Measurements from ENCODE around the gene SLC4A5.

SLC4A5 gene

DNA sequence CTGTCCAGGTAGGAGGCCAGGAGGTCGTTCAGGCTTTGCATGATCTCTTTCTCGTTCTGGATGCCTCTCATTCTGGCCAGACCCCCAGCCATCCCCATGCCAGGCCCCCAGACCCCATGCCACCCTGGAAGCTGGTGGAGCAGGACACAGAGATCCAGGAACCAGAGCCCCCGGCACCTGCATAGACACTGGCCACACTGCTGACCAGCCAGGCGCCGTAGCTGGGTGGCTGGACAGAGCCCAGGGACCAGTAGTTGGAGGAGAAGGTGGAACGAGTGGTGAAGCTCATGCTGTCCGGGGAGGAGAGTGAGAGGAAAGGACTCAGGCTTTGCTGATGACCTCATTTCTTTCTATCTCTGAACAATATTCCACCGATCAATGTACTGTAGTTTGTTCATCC is 35.5 kb downstream of the SLC4A5 start:
- DNase-seq: no peak

DNA sequence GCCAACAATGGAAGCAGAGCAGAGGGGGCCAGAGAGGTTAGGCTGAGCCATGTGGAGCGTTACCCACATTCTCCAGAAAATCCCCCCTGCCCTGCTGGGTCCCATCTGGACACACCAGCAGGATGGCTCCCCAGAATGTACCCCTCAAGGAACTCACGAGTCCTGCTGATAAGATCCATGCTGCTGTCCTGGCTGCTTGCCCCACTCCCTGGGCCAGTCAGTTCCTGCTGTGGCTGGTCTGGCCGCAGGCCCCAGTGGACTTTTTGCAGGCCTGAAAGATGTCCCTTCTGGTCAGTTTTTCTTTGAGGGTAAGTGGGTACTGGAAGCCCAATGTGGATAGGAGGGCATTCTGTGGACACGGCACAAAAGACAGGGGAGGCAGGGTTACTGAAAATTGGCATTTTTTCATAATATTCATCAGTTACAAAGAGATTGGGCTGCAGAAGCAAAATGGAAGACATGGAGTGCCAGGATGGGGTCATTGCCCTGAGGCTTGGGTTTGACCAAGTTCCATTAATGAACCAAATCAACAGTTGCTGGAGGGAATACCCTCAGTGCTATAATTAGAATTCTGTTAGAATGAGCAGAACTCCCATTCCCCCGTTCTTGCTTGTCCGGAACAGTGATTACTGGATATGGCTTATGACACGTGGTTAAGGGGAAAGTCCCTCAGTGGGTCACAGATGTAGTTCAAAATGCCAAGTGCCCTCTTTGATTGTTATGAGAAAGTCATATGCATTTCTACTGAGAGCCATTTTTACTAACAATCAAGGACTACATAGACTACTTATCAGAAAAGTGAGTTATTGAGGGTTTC is 38.7 kb downstream of the SLC4A5 start:
- no peak for DNase-seq

DNA sequence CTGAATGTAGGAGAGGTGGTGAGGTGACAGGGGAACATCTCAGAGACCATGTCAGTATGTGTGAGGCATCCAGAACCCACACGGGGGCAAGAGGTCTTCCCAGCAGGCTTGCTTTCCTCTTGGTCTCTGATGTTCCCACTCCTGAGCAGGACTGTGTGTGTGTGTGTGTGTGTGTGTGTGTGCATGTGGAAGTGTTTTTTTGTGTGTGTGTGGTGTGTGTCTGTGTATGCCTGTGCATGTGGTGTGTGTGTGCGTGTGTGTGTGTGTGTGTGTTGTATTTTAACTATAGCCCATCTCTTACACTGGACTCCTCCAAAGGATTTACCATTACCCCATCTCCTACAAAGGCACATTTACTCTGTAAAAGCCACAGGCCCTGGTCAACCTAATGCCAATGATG is 40.4 kb downstream of the SLC4A5 start:
- no peak for DNase-seq

DNA sequence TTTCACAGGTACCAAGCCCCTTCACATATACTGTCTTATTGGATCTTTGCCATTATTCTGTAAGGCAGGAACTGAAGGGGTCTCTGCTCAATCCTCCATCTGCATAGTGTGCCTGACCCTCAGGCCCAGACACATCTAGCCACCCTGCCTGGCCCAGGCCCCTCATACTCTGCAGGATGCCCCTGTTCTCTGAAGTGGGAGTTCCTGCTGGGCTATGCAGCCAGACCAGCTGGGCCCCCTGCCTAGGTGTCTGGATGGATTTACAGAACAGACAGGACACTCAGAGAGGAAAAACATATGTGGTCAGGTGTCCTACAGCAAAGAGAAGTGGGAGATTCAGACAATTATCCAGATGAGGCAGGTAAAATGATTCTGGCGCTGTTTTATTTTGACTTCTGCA is 42.0 kb downstream of the SLC4A5 start:
- no peak for DNase-seq

DNA sequence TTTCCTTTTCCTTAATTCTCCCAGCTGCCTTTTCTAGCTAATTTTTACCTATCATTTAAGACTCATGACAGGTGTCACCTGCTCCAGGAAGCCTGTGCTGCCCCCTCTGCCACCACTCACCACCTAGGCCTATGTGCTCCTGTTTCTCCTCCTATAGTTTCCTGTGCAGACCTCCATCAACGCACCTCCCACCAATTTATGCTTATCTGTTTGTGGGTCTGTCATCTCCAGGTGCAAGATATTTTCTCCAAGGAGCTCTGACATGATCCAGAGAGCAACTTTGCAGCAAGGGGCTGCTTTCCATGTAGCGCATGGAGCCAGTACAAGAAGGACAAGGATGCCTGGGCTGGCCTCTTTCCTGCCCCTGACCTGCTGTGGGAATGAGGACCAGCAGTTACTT is 42.7 kb downstream of the SLC4A5 start:
- no peak for DNase-seq

DNA sequence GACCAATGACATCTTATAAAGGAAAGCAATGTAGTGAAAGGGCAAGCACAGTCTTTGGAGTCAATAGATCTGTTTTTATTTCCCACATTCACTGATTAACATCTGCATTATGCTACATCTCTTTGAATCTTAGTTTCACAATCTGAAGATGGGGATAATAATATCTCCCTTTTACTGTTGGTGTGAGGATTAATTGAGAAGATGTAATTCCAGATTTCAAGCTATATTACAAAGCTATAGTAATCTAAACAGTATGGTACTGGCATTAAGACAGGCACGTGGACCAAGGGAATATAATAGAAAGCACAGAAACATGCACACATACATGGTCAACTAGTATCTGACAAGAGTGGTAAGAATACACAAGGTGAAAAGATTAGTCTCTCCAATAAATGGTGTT is 45.3 kb downstream of the SLC4A5 start:
- no peak for DNase-seq

DNA sequence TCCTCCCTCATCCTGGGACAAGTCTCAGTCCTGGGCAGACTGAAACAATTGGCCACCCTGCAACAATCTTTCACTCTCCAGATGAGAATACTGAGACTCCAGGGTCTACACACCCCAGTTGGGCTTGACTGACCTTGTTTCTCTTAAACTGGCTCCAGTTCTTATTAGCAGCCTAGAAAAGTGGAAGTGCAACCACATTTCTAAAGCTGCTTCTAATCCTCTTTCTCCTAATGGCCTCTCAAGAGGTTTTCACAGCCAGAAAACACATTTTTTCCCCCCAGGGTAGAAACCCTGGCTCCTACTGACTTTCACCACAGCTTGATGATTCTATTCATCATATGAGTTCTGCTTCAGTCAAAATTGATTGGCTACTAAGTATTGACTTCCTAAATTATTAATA is 45.8 kb downstream of the SLC4A5 start:
- no peak for DNase-seq

DNA sequence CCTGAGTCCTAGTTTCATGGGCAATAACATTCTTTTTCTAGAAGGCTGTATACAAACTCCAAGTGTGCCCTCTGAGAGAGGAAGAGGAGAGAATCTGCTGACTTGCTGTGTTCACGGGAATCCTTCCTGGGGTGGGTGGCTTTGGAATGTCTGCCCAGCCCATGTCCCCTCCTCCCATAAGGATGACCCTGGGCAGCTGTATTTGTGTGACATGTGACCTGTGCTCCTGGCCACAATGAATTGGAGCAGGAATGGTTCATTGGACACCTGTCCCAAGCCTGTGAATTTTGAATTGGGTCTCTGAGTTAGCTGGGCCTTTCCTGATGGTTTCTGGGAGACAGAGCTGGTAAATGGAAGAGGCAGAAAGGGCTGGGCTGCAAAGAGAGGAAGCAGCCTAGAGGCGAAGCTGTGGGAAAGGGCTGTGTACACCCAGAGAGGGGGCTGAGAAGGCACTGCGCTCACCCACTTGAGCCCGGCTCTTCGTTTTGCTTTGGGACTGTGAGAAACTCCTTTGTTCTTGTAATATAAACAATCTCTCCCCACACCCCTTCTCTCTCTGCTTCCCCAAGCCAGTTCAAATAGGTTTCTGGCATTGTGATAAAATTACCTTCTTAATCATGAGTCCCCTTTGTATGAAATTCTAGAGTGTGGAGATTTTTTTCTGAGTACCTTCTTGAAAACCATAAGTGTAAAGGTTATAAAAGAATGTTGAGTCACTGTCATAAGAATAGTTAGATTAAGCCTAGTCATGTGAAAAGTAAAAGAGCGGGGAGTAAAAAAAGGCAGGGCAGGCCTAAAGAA is 49.8 kb downstream of the SLC4A5 start:
- no peak for DNase-seq

DNA sequence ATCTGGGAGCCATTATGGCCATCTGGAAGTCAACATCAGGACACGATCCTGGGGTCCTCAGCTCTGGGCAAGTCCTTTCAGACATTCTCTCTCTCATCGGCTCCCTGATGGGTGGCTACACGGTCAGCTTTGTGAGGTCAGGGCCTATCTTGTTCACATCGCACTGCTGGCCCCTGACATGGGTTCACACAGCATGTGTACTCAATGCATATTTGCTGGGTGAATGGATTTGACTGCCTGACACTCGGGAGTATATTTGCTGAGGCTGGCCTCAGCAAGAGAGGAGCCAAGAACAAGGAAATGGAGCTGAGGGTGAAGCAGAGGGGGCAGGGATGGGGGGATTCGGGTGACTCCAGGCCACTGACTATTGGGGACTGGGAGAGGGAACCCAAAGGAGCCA is 50.5 kb downstream of the SLC4A5 start:
- no peak for DNase-seq

DNA sequence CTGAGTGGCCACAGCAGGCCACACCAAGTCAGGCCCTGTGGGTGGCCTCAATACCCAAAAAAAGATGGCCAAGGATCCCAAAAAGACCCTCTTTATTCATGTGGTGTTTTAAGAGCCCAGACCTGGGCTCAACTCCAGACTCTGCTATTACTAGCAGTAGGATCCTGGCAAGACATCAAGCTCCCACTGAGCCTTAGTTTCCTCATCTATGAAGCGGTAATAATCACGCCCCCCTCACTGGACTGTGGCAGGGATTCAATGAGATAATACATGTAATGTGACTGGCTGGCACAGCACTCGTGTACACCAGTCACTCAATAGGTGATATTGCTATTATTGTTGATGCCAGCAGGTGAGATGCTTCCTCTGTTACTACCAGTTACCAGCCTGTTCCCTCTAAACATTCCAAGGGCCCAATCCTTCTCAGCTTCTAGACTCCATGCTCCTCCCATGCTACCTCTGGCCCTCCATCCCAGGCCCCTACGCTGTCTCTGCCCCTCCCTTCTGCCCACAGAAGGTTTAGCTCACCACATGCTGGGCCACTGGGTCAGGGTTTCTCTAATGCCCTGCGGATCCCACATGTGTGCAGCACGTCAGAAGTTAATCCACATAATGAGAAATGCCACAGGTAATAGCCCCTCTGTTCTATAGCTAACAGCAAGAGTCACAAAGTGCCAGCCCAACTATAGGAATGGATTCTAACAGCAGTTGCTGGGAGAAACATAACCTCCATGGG is 51.2 kb downstream of the SLC4A5 start:
- no peak for DNase-seq

DNA sequence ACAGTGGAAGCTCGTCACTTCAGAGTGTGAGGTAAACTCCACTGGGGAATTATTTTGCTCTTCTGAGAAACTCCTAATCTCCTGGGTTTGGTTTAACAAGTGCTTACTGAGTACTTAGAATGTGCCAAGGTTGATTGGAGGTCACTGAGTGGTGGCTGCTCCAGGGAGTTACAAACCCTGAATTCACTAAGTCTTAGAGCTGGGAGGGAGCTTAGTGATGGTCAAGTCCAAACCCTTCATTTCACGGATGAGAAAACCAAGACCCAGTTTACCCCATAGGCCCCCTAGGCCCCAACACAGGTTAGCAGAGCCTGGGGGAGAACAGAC is 52.0 kb downstream of the SLC4A5 start:
- no peak for DNase-seq

DNA sequence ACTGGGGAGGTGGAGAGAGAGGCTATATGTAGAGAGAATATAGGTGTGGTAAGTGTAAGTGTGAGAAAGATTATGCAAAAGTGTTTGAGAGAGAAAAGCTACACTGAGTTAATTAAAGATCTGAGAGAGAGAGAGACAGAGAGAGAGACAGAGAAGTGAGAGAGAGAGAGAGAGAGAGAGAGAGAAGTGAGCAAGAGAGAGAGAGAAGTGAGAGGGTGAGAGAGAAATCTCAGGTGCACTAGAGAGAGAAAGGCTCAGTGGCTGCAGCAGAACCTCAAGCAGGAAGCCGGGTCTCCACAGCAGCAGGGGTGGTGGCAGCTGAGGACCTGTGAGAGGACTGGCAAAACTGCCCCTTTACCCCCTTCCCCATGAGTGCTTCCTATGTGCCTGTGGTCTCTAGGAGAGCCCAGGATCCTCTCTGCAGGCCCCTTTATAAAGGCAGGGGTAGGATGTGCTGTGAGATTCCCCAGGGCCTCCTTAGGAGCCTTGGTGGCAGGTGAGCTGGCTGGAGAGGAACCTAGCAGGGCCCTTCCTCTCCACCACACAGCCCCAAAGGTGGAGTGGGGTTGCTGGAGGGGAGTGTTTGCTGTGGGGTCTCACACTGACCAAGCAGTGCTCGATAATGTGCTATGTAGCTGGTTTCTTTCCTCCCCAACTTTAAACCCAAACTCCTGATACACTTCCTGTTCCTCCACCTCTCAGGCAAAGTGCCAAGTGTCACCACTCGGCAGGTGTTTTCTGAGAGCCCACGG is 52.6 kb downstream of the SLC4A5 start:
- peak; percentile 68 for DNase-seq

DNA sequence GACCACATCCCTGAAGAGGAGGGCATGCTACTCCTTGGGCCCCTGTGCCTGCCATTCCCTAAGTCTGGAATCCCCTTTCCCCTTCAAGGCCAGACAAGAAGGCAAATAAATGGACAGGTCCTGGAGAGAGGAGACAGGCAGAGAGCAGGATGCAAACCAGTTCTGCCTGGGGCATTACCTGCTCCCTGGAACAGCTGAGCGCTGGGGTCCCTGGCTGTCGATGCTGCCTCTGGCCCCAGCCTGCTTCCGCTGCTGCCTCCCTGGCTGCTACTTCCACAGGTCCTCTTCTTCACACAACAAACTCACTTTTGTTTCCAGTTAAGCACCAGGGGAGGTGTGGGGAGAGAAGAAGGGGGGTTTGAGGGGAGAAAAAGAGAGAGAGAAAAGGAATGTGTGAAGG is 53.1 kb downstream of the SLC4A5 start:
- DNase-seq: no peak

DNA sequence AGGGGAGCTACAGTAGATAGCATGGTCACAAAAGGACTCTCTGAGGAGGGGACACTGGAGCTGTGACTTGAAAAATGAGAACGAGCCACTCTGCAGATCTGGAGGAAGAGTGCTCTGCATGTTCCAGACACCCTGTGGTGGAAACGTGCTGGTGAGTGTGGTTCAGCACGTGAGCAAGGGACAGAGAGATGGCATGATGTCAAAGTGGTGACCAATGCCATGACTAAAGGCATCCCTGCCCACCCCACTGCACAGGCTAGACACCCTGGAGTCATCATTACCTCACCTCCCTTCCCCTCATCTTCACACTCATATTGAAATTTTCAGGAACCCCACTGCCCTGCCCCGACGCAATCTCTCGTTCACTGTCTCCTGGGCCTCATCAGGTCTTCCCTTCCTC is 56.5 kb downstream of the SLC4A5 start:
- DNase-seq: no peak

DNA sequence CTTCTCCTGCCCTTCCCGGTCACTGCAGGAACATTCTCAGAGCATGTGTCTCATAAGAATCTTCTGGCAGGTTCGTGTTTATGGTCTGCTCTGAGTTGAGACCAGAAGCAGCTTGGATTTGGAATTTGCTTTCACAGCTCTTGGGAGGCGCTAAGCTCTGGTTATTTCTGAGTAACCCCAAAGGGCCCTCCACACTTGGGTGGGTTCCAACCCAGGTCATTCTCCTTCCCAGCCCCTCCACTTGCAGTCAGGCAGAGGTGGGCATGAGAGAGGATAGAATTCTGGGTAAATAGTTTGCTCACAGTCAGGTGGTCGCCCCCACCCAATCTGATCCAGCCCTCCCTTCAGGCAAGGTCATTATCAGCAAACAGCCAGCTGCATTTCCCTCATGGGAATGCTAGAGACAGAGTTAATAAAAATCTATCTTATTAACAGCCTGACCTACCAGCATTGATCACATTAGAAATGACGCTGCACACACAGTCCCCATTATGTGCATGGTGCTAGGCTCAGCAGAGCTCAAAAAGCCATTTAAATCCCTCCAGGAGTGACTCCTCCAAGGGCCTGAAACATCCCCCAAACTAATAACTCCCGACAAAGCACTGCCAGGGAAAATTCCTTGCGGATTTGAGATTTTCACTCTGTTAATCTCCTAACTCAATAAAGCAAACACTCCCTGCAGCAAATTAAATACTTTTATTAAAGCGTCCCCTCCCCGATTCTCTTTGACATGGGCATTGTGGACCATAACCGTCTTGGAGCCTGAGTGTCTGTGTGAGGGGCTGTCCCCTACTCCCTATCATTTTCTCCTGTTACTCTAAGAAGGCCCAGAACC is 61.9 kb downstream of the SLC4A5 start:
- DNase-seq: no peak

DNA sequence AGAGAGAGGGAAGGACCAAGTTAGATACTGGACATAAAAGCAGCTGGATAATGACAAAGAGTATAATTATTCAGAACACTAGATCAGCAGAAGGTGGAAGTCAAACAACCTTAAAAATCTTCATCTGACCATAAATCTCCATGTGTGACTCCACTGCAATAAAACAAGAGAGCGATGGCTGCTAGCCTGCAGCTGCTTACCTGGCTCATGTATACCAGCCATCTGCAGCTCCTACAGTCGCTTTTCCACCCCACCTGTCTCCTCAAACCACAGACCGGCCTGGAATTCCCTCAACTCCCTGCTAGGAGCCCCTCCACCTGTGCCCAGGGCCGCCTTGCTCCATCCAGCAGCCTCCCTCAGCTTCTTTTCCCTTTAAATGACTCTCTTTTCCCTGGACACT is 64.5 kb downstream of the SLC4A5 start:
- DNase-seq: no peak

DNA sequence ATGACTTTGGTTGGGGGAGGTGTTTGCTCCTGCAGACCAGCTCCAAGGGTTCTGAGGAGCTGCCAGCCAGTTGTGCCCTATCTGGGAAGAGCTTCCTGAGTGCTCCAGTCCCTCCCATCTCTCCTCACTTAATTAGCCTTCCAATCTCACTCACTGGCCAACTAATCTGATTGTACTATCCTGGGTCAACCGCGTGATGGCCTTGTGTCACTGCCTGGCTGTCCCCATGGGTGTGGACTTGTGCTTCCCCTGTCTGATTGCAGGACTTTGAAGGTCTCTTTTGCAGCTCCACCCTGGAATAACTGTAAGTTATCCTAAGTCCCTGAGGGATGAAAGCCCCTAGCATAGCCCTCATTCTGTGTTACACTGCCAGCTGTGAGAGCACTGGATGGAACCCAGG is 65.0 kb downstream of the SLC4A5 start:
- no peak for DNase-seq

DNA sequence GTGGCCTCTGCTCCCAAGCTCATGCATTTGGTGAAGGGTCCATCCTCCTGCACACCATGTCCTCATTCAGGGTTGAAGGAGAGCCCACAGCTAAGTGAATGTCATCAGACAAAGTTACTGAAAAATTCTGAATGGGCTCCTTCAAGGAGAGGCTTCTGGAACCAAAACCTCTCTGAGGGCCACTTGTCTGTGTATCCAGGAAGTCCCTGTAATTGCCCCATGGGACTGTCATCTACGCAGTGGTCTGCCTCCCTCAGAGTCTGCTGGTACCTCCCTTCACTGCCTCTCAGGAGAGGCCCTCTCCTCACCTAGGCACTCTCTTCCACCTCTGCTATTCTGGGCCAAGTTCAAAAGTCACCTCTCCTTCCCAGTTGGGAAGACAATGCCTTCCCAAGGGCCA is 68.0 kb downstream of the SLC4A5 start:
- DNase-seq: no peak

DNA sequence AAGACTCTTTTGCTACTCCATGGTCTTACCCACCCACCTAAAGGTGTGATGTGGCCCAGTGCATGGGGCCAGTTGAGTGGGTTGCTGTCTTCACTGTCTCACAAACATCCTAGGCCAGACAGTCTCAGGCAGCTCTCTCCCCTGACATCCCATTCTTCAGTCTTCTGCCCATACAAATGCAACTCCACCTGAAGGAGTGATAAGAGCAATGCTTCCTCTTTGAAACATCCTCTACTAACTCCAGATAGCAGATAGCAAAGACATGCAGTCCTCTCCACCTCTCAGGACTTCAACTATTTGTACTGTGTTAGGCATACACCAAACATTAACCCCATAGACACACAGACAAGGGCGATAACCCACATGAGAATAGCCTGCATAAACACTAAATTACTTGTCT is 73.5 kb downstream of the SLC4A5 start:
- no peak for DNase-seq

DNA sequence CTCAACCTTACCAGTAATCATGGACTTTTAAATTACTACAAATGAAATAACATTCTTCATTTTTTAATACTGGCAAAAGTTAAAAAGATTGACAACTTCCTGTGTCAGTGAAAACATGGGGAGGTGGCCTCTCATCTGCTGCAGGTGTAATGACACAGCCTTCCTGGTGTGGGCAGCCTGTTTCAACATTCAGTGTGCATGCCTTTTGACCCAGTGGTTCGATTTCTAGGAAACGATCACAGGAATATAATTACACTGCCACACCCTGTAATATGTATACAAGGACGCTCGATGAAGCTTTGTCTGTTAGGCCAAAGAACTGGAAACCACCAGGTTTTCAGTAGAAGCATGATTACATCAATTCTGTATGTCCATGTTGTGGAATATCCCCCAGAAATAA is 76.1 kb downstream of the SLC4A5 start:
- peak; percentile 63 for DNase-seq

DNA sequence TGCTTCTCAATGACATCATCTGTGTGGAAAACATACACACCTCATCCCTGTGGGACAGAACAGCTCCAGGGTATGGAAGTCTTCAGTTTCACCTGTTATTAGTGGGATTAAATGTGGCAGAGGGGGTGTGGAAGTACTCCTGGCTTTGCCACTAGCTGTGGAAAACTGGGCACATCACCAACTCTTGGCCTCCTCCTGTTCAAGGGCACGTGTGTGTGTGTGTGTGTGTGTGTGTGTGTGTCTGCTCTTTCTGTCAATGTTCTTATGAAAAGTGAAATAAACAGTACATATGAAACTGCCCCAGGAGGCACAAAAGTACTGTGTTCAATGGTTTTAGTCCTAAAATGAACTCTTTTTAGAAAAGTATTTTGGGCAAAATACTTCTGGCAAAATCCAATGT is 78.9 kb downstream of the SLC4A5 start:
- no peak for DNase-seq

DNA sequence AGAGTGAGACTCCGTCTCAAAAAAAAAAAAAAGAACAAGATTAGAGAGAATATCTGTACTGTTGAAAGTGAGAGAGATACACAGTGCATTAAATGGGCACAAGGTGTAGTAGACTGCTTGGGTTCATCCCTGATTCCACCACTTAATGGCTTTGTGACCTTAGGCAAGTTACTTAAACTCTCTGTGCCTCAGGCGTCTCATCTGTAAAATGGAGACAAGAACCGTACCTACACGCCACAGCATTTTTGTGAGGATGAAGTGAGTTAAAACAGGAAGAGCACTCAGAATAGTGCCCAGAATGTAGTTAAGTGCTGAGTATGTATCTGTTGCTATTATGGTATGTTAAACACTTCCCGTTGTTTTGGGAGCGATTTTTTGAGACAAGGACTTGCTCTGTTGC is 80.5 kb downstream of the SLC4A5 start:
- no peak for DNase-seq
